GM12891 (cell line): ENCODE results near the gene ARHGAP8.

Source experiments
- POLR2A ChIP-seq: IDR thresholded peaks from 2 replicates; pipeline ENCODE4 v1.6.1; 2011; ENCODE audit warnings: low read depth, low read length, control low read depth
- SPI1 ChIP-seq: IDR thresholded peaks from 2 replicates; pipeline ENCODE4 v1.6.1; 2011; ENCODE audit warnings: low read depth, low read length, control low read depth

DNA sequence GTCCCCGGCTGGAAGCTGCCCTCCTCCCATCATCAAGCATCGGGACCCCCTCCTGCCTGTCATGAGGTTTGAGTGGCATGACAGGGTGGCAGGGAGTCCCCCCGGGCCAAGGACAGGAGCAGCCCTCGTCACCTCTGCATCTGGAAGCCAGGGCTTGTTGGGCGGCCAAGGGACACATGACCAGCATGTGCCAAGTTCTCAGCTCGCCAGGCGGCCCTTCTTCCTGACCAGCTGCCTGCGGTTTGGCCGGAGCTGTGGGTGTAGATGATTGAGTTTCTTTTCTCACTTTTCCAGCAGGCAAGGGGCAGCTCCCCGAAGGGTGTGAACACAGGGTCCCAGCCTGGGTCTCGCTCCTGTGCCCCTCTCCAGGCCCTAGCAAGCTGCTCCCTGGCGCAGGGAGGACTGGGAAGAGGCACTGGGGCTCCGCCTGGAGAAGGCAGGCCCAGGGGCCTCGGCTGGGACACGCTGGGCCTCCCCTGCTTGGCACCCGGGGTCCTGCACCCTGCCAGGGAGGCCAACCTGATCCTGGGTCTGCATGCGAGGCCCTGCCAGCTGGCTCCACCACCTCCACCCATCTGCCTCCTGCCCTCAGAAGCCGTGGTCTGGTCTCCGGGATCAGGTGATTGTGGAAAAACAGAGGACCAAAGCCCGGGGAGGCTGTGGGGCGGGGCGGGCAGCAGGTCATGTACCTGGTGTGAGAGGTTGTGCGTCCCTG lies 13.4 kb downstream of the ARHGAP8 start:
- TF ChIP-seq POLR2A (no peak), SPI1 (no peak)
